ENCODE results near the gene UBE2D2.

UBE2D2 gene

GRCh38 chr5:139641116-139642080 is 80.3 kb downstream of the UBE2D2 start:
- in situ Hi-C loops (cut with HindIII; ENCODE audit: low sequenced_read_pairs), result loop anchor here (25.0 kb wide), 1 partner anchor 121 kb away; no protein-coding TSS in a partner anchor
- no peak for DNase-seq (ENCODE audit: low read depth, low spot score)
- no peak for TF ChIP-seq CTCF (IDR thresholded peaks at IDR 0.05; ENCODE audit: low read depth, low read length)
- H3K4me3 ChIP-seq (ENCODE audit: low read depth, low read length), result no peak overlapping the region

GRCh38 chr5:139642213-139642612 is 81.1 kb downstream of the UBE2D2 start:
- no peak overlapping the region for H3K4me3 ChIP-seq (ENCODE audit: low read depth, low read length)
- no peak for DNase-seq (ENCODE audit: low read depth, low spot score)
- in situ Hi-C loops (cut with HindIII; ENCODE audit: low sequenced_read_pairs), result loop anchor here (25.0 kb wide), 1 partner anchor 120 kb away; no protein-coding TSS in a partner anchor
- TF ChIP-seq CTCF (IDR thresholded peaks at IDR 0.05; ENCODE audit: low read depth, low read length), result no peak

GRCh38 chr5:139642891-139643871 is 82.0 kb downstream of the UBE2D2 start:
- no peak for TF ChIP-seq CTCF (IDR thresholded peaks at IDR 0.05; ENCODE audit: low read depth, low read length)
- in situ Hi-C loops (cut with HindIII; ENCODE audit: low sequenced_read_pairs), result loop anchor here (25.0 kb wide), 1 partner anchor 119 kb away; no protein-coding TSS in a partner anchor
- no peak for DNase-seq (ENCODE audit: low read depth, low spot score)
- no peak overlapping the region for H3K4me3 ChIP-seq (ENCODE audit: low read depth, low read length)

- no peak for DNase-seq (ENCODE audit: low read depth, low spot score)
- in situ Hi-C loops (cut with HindIII; ENCODE audit: low sequenced_read_pairs), result loop anchor here (25.0 kb wide), 1 partner anchor 118 kb away; no protein-coding TSS in a partner anchor
- no peak for TF ChIP-seq CTCF (IDR thresholded peaks at IDR 0.05; ENCODE audit: low read depth, low read length)
- no peak overlapping the region for H3K4me3 ChIP-seq (ENCODE audit: low read depth, low read length)
These were observed 82.9 kb downstream of the UBE2D2 start for GRCh38 chr5:139644001-139644456.

- no peak overlapping the region for H3K4me3 ChIP-seq (ENCODE audit: low read depth, low read length)
- DNase-seq (ENCODE audit: low read depth, low spot score), result no peak
- no peak for TF ChIP-seq CTCF (IDR thresholded peaks at IDR 0.05; ENCODE audit: low read depth, low read length)
- in situ Hi-C loops (cut with HindIII; ENCODE audit: low sequenced_read_pairs), result loop anchor here (25.0 kb wide), 1 partner anchor 117 kb away; no protein-coding TSS in a partner anchor
These were observed 83.7 kb downstream of the UBE2D2 start for GRCh38 chr5:139644646-139645429.

Data from astrocyte of the spinal cord (primary cell).